ENCODE results near the gene CASQ2.

Gene CASQ2

GRCh38 chr1:115680730-115681111, 87.8 kb downstream of the CASQ2 start:
- DNase-seq = no peak
- no peaks in the 10 kb centered on the region for H3K4me1 ChIP-seq (ENCODE audit: low read length)
- no peak overlapping the region for H3K4me2 ChIP-seq (ENCODE audit: low read depth, low read length)
- no peaks in the 10 kb centered on the region for H3F3A ChIP-seq (ENCODE audit: insufficient read depth, low read length)
- no peak overlapping the region for H3K9ac ChIP-seq (ENCODE audit: low read length)
- no peaks in the 10 kb centered on the region for H3K79me2 ChIP-seq (ENCODE audit: low read length)
- H3K4me3 ChIP-seq (ENCODE audit: low read length) = no peak overlapping the region
- H3K9me2 ChIP-seq (replicated peaks; ENCODE audit: insufficient read depth, low read length) = no peaks in the 10 kb centered on the region
- H4K20me1 ChIP-seq (ENCODE audit: insufficient read depth, low read length) = no peaks in the 10 kb centered on the region
- no peak overlapping the region for H2AFZ ChIP-seq (ENCODE audit: low read length)
- no peaks in the 10 kb centered on the region for H3K9me3 ChIP-seq (replicated peaks; ENCODE audit: insufficient read depth, low read length)
- H3K27ac ChIP-seq (ENCODE audit: low read length) = no peak overlapping the region
- H3K27me3 ChIP-seq (replicated peaks; ENCODE audit: insufficient read depth, low read length) = no peaks in the 10 kb centered on the region
- H3K36me3 ChIP-seq (replicated peaks; ENCODE audit: insufficient read depth, low read length) = no peaks in the 10 kb centered on the region
- no peak for TF ChIP-seq CTCF (IDR thresholded peaks at IDR 0.05; ENCODE audit: low read length)
- TF ChIP-seq EZH2phosphoT487 (IDR thresholded peaks at IDR 0.05; ENCODE audit: low read length) = no peak
- no peak for TF ChIP-seq EZH2 (optimal IDR thresholded peaks at IDR 0.05; ENCODE audit: low read depth, low read length)

- no peak overlapping the region for H3K27ac ChIP-seq (ENCODE audit: low read length)
These were observed 89.3 kb downstream of the CASQ2 start for GRCh38 chr1:115679141-115679611.

GRCh38 chr1:115678141-115678540, 90.4 kb downstream of the CASQ2 start:
- Histone ChIP-seq H3K79me2 (ENCODE audit: low read length) (no peaks in the 10 kb centered on the region), H3K4me1 (ENCODE audit: low read length) (no peaks in the 10 kb centered on the region), H3K27ac (ENCODE audit: low read length) (no peak overlapping the region), H3K4me2 (ENCODE audit: low read depth, low read length) (no peak overlapping the region), H3K36me3 (replicated peaks; ENCODE audit: insufficient read depth, low read length) (no peaks in the 10 kb centered on the region), H3K9ac (ENCODE audit: low read length) (no peak overlapping the region), H3K27me3 (replicated peaks; ENCODE audit: insufficient read depth, low read length) (no peaks in the 10 kb centered on the region), H3K9me3 (replicated peaks; ENCODE audit: insufficient read depth, low read length) (no peaks in the 10 kb centered on the region), H3F3A (ENCODE audit: insufficient read depth, low read length) (no peaks in the 10 kb centered on the region), H3K4me3 (ENCODE audit: low read length) (no peak overlapping the region), H3K9me2 (replicated peaks; ENCODE audit: insufficient read depth, low read length) (no peaks in the 10 kb centered on the region), H2AFZ (ENCODE audit: low read length) (no peak overlapping the region), H4K20me1 (ENCODE audit: insufficient read depth, low read length) (no peaks in the 10 kb centered on the region)
- no peak for DNase-seq
- TF ChIP-seq EZH2phosphoT487 (IDR thresholded peaks at IDR 0.05; ENCODE audit: low read length) (no peak), CTCF (IDR thresholded peaks at IDR 0.05; ENCODE audit: low read length) (no peak), EZH2 (optimal IDR thresholded peaks at IDR 0.05; ENCODE audit: low read depth, low read length) (no peak)

More at GRCh38 chr1:115679141-115679611, 89.3 kb downstream of the CASQ2 start:
- no peaks in the 10 kb centered on the region for H3K9me3 ChIP-seq (replicated peaks; ENCODE audit: insufficient read depth, low read length)
- no peak overlapping the region for H2AFZ ChIP-seq (ENCODE audit: low read length)
- no peak overlapping the region for H3K4me3 ChIP-seq (ENCODE audit: low read length)
- no peaks in the 10 kb centered on the region for H3K36me3 ChIP-seq (replicated peaks; ENCODE audit: insufficient read depth, low read length)
- H3K9ac ChIP-seq (ENCODE audit: low read length) = no peak overlapping the region
- H3K27me3 ChIP-seq (replicated peaks; ENCODE audit: insufficient read depth, low read length) = no peaks in the 10 kb centered on the region
- H4K20me1 ChIP-seq (ENCODE audit: insufficient read depth, low read length) = no peaks in the 10 kb centered on the region
- no peaks in the 10 kb centered on the region for H3F3A ChIP-seq (ENCODE audit: insufficient read depth, low read length)
- H3K79me2 ChIP-seq (ENCODE audit: low read length) = no peaks in the 10 kb centered on the region
- DNase-seq = no peak
- H3K4me1 ChIP-seq (ENCODE audit: low read length) = no peaks in the 10 kb centered on the region
- H3K9me2 ChIP-seq (replicated peaks; ENCODE audit: insufficient read depth, low read length) = no peaks in the 10 kb centered on the region
- TF ChIP-seq EZH2 (optimal IDR thresholded peaks at IDR 0.05; ENCODE audit: low read depth, low read length) = no peak
- TF ChIP-seq EZH2phosphoT487 (IDR thresholded peaks at IDR 0.05; ENCODE audit: low read length) = no peak
- TF ChIP-seq CTCF (IDR thresholded peaks at IDR 0.05; ENCODE audit: low read length) = no peak
- no peak overlapping the region for H3K4me2 ChIP-seq (ENCODE audit: low read depth, low read length)

All from MM.1S (cell line).